SK-N-SH treated with all-trans-retinoic acid at 6 μM for 48 hours (cell line): ENCODE results near the gene RALGPS1.

Source experiments
- PPARA ChIP-seq: fragments of 250-450 bp; sonication (Bioruptor Pico); IDR thresholded peaks from 2 replicates; pipeline ENCODE4 v1.5.0; 2020; ENCODE audit warnings: mild to moderate bottlenecking, borderline replicate concordance
- RARB ChIP-seq: fragments of 250-450 bp; sonication (Bioruptor Pico); IDR thresholded peaks from 2 replicates; pipeline ENCODE4 v1.8.0; 2021; ENCODE audit warnings: mild to moderate bottlenecking, moderate library complexity
- ZFP3 ChIP-seq: fragments of 250-450 bp; sonication (Bioruptor Pico); IDR thresholded peaks from 2 replicates; pipeline ENCODE4 v1.5.0; 2020; ENCODE audit warnings: mild to moderate bottlenecking, moderate library complexity
- ZFP30 ChIP-seq: fragments of 450-650 bp; formaldehyde crosslinking; IDR thresholded peaks from 2 replicates; pipeline ENCODE4 v1.5.0; 2022; ENCODE audit warnings: mild to moderate bottlenecking, moderate library complexity
- ZNF8 ChIP-seq: fragments of 450-650 bp; formaldehyde crosslinking; IDR thresholded peaks from 2 replicates; pipeline ENCODE4 v1.5.0; 2020; ENCODE audit warnings: mild to moderate bottlenecking, moderate library complexity
- TF ChIP-seq, protein P1 (sequence below): fragments of 250-450 bp; sonication (Bioruptor Pico); IDR thresholded peaks from 2 replicates; pipeline ENCODE4 v1.5.1; 2021; ENCODE audit warnings: mild to moderate bottlenecking, moderate library complexity
- TF ChIP-seq, protein P2 (sequence below): fragments of 250-450 bp; sonication (Bioruptor Pico); IDR thresholded peaks from 2 replicates; pipeline ENCODE4 v1.5.0; 2020; ENCODE audit warnings: mild to moderate bottlenecking, moderate library complexity

DNA sequence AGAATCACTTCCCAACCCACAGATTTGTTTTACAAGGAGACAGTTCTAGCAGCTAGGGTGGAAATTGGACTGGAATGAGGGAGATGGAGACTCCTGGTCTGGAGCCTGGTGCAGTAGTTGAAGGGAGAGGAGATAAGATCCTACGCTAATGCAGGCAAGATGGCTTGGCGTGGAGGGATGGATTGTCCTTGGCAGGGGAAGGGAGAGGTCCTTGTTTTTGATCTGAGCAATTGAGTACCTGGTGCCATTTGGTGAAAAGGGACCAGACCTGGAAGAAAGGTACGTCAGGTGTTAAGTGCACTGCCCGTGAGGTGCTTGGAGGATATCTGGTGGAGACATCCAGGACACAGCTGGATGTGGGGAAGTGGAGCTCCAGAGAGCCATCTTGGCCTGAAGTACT lies 172.2 kb downstream of the RALGPS1 start:
- no peak for TF ChIP-seq RARB
- TF ChIP-seq, protein P1, sequence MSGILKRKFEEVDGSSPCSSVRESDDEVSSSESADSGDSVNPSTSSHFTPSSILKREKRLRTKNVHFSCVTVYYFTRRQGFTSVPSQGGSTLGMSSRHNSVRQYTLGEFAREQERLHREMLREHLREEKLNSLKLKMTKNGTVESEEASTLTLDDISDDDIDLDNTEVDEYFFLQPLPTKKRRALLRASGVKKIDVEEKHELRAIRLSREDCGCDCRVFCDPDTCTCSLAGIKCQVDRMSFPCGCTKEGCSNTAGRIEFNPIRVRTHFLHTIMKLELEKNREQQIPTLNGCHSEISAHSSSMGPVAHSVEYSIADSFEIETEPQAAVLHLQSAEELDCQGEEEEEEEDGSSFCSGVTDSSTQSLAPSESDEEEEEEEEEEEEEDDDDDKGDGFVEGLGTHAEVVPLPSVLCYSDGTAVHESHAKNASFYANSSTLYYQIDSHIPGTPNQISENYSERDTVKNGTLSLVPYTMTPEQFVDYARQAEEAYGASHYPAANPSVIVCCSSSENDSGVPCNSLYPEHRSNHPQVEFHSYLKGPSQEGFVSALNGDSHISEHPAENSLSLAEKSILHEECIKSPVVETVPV (CRISPR knock-in tag), result no peak
- TF ChIP-seq, protein P2, sequence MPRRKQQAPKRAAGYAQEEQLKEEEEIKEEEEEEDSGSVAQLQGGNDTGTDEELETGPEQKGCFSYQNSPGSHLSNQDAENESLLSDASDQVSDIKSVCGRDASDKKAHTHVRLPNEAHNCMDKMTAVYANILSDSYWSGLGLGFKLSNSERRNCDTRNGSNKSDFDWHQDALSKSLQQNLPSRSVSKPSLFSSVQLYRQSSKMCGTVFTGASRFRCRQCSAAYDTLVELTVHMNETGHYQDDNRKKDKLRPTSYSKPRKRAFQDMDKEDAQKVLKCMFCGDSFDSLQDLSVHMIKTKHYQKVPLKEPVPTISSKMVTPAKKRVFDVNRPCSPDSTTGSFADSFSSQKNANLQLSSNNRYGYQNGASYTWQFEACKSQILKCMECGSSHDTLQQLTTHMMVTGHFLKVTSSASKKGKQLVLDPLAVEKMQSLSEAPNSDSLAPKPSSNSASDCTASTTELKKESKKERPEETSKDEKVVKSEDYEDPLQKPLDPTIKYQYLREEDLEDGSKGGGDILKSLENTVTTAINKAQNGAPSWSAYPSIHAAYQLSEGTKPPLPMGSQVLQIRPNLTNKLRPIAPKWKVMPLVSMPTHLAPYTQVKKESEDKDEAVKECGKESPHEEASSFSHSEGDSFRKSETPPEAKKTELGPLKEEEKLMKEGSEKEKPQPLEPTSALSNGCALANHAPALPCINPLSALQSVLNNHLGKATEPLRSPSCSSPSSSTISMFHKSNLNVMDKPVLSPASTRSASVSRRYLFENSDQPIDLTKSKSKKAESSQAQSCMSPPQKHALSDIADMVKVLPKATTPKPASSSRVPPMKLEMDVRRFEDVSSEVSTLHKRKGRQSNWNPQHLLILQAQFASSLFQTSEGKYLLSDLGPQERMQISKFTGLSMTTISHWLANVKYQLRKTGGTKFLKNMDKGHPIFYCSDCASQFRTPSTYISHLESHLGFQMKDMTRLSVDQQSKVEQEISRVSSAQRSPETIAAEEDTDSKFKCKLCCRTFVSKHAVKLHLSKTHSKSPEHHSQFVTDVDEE, result no peak
- TF ChIP-seq ZFP30 (CRISPR knock-in tag), result no peak
- no peak for TF ChIP-seq ZFP3 (CRISPR knock-in tag)
- no peak for TF ChIP-seq ZNF8 (CRISPR knock-in tag)
- no peak for TF ChIP-seq PPARA (CRISPR knock-in tag)
